HepG2 (cell line): ENCODE measurements around the gene RNF123. TPM values are rescaled to one million over a fixed set of nuclear protein-coding genes. Genes with fewer than 3 reads are reported as not detected.

ENCODE experiments used
- ARNT ChIP-seq: fragments of 450-650 bp; IDR thresholded peaks from 2 replicates; pipeline ENCODE4 v1.6.1; 2017
- ATM ChIP-seq: fragments of 450-650 bp; IDR thresholded peaks from 2 replicates; pipeline ENCODE4 v1.7.1; 2017; ENCODE audit warnings: mild to moderate bottlenecking, borderline replicate concordance
- CHCHD3 ChIP-seq: sonication (generic); formaldehyde crosslinking; IDR thresholded peaks from 2 replicates; pipeline ENCODE4 v1.8.0; 2022; ENCODE audit warnings: mild to moderate bottlenecking, missing genetic modification reagents, moderate library complexity
- CREB1 ChIP-seq, 2 experiments: fragments of 450-650 bp in 1 of 2; IDR thresholded peaks; 2 replicates each; pipeline ENCODE4 v1.6.1; 2016 to 2017; ENCODE audit warnings: control low read depth in 1 of 2, mild to moderate bottlenecking in 1 of 2, missing compliant biosample characterization in 1 of 2, missing genetic modification characterization in 1 of 2
- MAFF ChIP-seq: IDR thresholded peaks from 2 replicates; pipeline ENCODE4 v1.6.1; 2011; ENCODE audit warnings: low read depth, low read length, improper control_type of control experiment
- NR2F1 ChIP-seq, 2 experiments: fragments of 450-650 bp in 1 of 2; formaldehyde crosslinking in 1 of 2; IDR thresholded peaks; 2 replicates each; pipeline versions ENCODE4 v1.5.0 to v1.6.1; 2016 to 2020; ENCODE audit warnings: mild to moderate bottlenecking in 1 of 2, missing compliant biosample characterization in 1 of 2, missing genetic modification reagents in 1 of 2, moderate library complexity in 1 of 2
- RBM22 ChIP-seq: fragments of 200-400 bp; formaldehyde crosslinking; optimal IDR thresholded peaks from 2 replicates; pipeline ENCODE3; 2017; ENCODE audit warnings: mild to moderate bottlenecking, low read length, moderate library complexity
- SUZ12 ChIP-seq: fragments of 150-350 bp; IDR thresholded peaks from 2 replicates; pipeline ENCODE4 v1.6.1; 2014; ENCODE audit warnings: low read depth, low read length
- TBP ChIP-seq: sonication (generic); formaldehyde crosslinking; IDR thresholded peaks from 2 replicates; pipeline ENCODE4 v1.5.0; 2020; ENCODE audit warnings: missing genetic modification reagents
- TOPORS ChIP-seq: sonication (generic); formaldehyde crosslinking; IDR thresholded peaks from 2 replicates; pipeline ENCODE4 v1.8.0; 2023; ENCODE audit warnings: mild to moderate bottlenecking, missing genetic modification reagents
- TP53 ChIP-seq: sonication (generic); formaldehyde crosslinking; conservative IDR thresholded peaks from 2 replicates; pipeline ENCODE4 v1.4.0; 2020; ENCODE audit warnings: missing genetic modification reagents
- ZBTB8A ChIP-seq: sonication (generic); formaldehyde crosslinking; IDR thresholded peaks from 2 replicates; pipeline ENCODE4 v1.4.0; 2020; ENCODE audit warnings: mild to moderate bottlenecking, low read depth, missing genetic modification reagents, borderline replicate concordance
- ZFP36 ChIP-seq: fragments of 150-350 bp; IDR thresholded peaks from 2 replicates; pipeline ENCODE4 v1.6.1; 2018; ENCODE audit warnings: borderline replicate concordance, low read length, low read depth; ENCODE audit not compliant: partially characterized antibody
- ZFP36L2 ChIP-seq: sonication (generic); formaldehyde crosslinking; IDR thresholded peaks from 2 replicates; pipeline ENCODE4 v1.4.0; 2020; ENCODE audit warnings: missing genetic modification reagents
- ZNF326 ChIP-seq: sonication (generic); formaldehyde crosslinking; IDR thresholded peaks from 2 replicates; pipeline ENCODE4 v1.4.0; 2020; ENCODE audit warnings: missing genetic modification reagents, borderline replicate concordance
- ZNF557 ChIP-seq: sonication (generic); formaldehyde crosslinking; IDR thresholded peaks from 2 replicates; pipeline ENCODE4 v1.4.0; 2020; ENCODE audit warnings: missing genetic modification reagents
- ZNF567 ChIP-seq: sonication (generic); formaldehyde crosslinking; IDR thresholded peaks from 2 replicates; pipeline ENCODE4 v1.8.1; 2023; ENCODE audit warnings: mild to moderate bottlenecking, missing genetic modification reagents, borderline replicate concordance
- polyA plus RNA-seq, 8 experiments: library from polyadenylated mRNA; depleted of rRNA in 3 of 8; stranded (reverse) in 7 of 8; unstranded in 1 of 8; fragments of >200 nt; fragmentation: Illumina TruSeq in 4 of 8; extraction: Trizol in 4 of 8; gene quantifications; 2 replicates each; pipeline versions ENCODE4 v1.2.1 to v1.2.3, GENCODE V29; 2011 to 2016; ENCODE audit warnings: low read depth in 4 of 8, missing spikeins in 1 of 8, mixed read lengths in 1 of 8; ENCODE audit not compliant: insufficient read depth in 1 of 8
- total RNA-seq, 5 experiments: library from RNA; depleted of rRNA; stranded (reverse); fragments of >200 nt; fragmentation: Illumina TruSeq; extraction: Trizol; gene quantifications; 2 replicates each; pipeline ENCODE4 v1.2.3, GENCODE V29; 2016; ENCODE audit warnings: low read depth in 1 of 5
- TF ChIP-seq, protein P1 (sequence below): sonication (generic); formaldehyde crosslinking; IDR thresholded peaks from 2 replicates; pipeline ENCODE4 v1.5.0; 2020; ENCODE audit warnings: missing genetic modification reagents, mild to moderate bottlenecking, borderline replicate concordance
- TF ChIP-seq, protein P2 (sequence below): sonication (generic); formaldehyde crosslinking; IDR thresholded peaks from 2 replicates; pipeline ENCODE4 v1.9.0; 2021; ENCODE audit warnings: missing genetic modification reagents, borderline replicate concordance
- TF ChIP-seq, protein P3 (sequence below): IDR thresholded peaks from 2 replicates; pipeline ENCODE4 v1.6.1; 2016; ENCODE audit warnings: low read depth, missing genetic modification reagents, missing compliant biosample characterization

Gene RNF123
- total and polyA plus RNA-seq, 2 of the 13 experiments (the other 11 are each of a cell fraction or from before 2014, with no cell fraction given): 29.9 to 82.2 TPM

DNA sequence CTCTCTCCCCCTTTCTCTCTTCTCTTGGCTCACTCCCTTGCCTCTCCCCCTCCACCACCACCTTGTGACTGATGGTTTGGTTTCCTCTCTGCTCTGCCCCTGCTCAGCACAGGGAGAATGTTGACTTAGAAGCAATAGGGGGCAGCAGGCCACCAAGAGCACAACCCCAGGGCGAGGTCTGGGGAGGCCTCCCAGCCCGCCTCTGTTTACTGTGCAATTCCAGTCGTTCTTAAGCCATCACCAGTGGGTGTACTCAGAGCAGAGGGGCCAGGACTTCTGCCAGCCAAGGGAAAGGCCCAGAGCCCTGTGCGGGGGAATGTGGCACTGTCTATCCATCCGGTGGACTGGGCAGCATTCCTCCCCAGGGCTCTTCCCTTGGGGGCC, 21.0 kb upstream of the RNF123 start (continued):
- TF ChIP-seq, protein P1, sequence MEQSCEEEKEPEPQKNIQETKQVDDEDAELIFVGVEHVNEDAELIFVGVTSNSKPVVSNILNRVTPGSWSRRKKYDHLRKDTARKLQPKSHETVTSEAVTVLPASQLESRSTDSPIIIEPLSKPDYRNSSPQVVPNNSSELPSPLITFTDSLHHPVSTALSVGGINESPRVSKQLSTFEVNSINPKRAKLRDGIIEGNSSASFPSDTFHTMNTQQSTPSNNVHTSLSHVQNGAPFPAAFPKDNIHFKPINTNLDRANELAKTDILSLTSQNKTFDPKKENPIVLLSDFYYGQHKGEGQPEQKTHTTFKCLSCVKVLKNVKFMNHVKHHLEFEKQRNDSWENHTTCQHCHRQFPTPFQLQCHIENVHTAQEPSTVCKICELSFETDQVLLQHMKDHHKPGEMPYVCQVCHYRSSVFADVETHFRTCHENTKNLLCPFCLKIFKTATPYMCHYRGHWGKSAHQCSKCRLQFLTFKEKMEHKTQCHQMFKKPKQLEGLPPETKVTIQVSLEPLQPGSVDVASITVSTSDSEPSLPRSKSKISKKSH (CRISPR knock-in tag): peak; percentile 32; the same call in 1 of the 2 replicates
- TF ChIP-seq ZFP36 (no peak), ZNF557 (CRISPR knock-in tag) (0 out of 2 replicates have a peak, but pooled peaks have one; percentile 19), TOPORS (CRISPR knock-in tag) (no peak), NR2F1 (CRISPR knock-in tag; IDR thresholded peaks at IDR 0.05) (peak; percentile 75 to 85), SUZ12 (no peak), ARNT (no peak), MAFF (no peak), TP53 (CRISPR knock-in tag) (no peak), ZNF326 (CRISPR knock-in tag) (no peak), CHCHD3 (CRISPR knock-in tag) (no peak), ZFP36L2 (CRISPR knock-in tag) (no peak), ZBTB8A (no peak), CREB1 (IDR thresholded peaks at IDR 0.05) (no peak), CREB1 (CRISPR knock-in tag; IDR thresholded peaks at IDR 0.05) (no peak), ZNF567 (CRISPR knock-in tag) (no peak), ATM (no peak), TBP (no peak), RBM22 (no peak)
- TF ChIP-seq, protein P2, sequence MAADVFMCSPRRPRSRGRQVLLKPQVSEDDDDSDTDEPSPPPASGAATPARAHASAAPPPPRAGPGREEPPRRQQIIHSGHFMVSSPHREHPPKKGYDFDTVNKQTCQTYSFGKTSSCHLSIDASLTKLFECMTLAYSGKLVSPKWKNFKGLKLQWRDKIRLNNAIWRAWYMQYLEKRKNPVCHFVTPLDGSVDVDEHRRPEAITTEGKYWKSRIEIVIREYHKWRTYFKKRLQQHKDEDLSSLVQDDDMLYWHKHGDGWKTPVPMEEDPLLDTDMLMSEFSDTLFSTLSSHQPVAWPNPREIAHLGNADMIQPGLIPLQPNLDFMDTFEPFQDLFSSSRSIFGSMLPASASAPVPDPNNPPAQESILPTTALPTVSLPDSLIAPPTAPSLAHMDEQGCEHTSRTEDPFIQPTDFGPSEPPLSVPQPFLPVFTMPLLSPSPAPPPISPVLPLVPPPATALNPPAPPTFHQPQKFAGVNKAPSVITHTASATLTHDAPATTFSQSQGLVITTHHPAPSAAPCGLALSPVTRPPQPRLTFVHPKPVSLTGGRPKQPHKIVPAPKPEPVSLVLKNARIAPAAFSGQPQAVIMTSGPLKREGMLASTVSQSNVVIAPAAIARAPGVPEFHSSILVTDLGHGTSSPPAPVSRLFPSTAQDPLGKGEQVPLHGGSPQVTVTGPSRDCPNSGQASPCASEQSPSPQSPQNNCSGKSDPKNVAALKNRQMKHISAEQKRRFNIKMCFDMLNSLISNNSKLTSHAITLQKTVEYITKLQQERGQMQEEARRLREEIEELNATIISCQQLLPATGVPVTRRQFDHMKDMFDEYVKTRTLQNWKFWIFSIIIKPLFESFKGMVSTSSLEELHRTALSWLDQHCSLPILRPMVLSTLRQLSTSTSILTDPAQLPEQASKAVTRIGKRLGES (CRISPR knock-in tag): no peak
- TF ChIP-seq, protein P3, sequence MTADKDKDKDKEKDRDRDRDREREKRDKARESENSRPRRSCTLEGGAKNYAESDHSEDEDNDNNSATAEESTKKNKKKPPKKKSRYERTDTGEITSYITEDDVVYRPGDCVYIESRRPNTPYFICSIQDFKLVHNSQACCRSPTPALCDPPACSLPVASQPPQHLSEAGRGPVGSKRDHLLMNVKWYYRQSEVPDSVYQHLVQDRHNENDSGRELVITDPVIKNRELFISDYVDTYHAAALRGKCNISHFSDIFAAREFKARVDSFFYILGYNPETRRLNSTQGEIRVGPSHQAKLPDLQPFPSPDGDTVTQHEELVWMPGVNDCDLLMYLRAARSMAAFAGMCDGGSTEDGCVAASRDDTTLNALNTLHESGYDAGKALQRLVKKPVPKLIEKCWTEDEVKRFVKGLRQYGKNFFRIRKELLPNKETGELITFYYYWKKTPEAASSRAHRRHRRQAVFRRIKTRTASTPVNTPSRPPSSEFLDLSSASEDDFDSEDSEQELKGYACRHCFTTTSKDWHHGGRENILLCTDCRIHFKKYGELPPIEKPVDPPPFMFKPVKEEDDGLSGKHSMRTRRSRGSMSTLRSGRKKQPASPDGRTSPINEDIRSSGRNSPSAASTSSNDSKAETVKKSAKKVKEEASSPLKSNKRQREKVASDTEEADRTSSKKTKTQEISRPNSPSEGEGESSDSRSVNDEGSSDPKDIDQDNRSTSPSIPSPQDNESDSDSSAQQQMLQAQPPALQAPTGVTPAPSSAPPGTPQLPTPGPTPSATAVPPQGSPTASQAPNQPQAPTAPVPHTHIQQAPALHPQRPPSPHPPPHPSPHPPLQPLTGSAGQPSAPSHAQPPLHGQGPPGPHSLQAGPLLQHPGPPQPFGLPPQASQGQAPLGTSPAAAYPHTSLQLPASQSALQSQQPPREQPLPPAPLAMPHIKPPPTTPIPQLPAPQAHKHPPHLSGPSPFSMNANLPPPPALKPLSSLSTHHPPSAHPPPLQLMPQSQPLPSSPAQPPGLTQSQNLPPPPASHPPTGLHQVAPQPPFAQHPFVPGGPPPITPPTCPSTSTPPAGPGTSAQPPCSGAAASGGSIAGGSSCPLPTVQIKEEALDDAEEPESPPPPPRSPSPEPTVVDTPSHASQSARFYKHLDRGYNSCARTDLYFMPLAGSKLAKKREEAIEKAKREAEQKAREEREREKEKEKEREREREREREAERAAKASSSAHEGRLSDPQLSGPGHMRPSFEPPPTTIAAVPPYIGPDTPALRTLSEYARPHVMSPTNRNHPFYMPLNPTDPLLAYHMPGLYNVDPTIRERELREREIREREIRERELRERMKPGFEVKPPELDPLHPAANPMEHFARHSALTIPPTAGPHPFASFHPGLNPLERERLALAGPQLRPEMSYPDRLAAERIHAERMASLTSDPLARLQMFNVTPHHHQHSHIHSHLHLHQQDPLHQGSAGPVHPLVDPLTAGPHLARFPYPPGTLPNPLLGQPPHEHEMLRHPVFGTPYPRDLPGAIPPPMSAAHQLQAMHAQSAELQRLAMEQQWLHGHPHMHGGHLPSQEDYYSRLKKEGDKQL (CRISPR knock-in tag): peak; percentile 65; the same call in 1 of the 2 replicates
